Measurements from ENCODE around the gene CNKSR3.

- no peak for TF ChIP-seq TAF1 (IDR thresholded peaks at IDR 0.05; ENCODE audit: borderline replicate concordance, insufficient read depth, low read length)
- no peak for TF ChIP-seq SIN3A (IDR thresholded peaks at IDR 0.05; ENCODE audit: borderline replicate concordance, insufficient read depth, low read length)
- no peak for TF ChIP-seq POLR2AphosphoS5 (IDR thresholded peaks at IDR 0.05; ENCODE audit: low read depth, low read length)
- no peak for TF ChIP-seq FOXP2 (optimal IDR thresholded peaks at IDR 0.05; ENCODE audit: borderline replicate concordance, extremely low read depth, extremely low read length, insufficient read depth)
- no peak for TF ChIP-seq REST (IDR thresholded peaks at IDR 0.05; ENCODE audit: insufficient read depth in 1 of 2, low read depth in 2 of 2, low read length in 2 of 2)
Observed at GRCh38 chr6:154430481-154430919, 80.0 kb downstream of the CNKSR3 start.

Measured in PFSK-1 (cell line).